HCT116 (cell line): ENCODE data around the gene BMP5.

ENCODE experiments used
- CTCF ChIP-seq, 3 experiments: fragments of 200-600 bp in 1 of 3; sonication (generic) in 1 of 3; IDR thresholded peaks in 2 of 3; conservative IDR thresholded peaks in 1 of 3; 2 replicates each; pipeline ENCODE4 v1.5.1; 2012 to 2017; ENCODE audit warnings: low read depth in 2 of 3, low read length in 2 of 3, antibody characterized with exemption in 1 of 3, borderline replicate concordance in 1 of 3, control low read depth in 1 of 3, mild to moderate bottlenecking in 1 of 3, mixed read lengths in 1 of 3, mixed run types in 1 of 3, moderate library complexity in 1 of 3; ENCODE audit not compliant: insufficient read depth in 1 of 3
- EZH2phosphoT487 ChIP-seq: fragments of 200-600 bp; IDR thresholded peaks from 2 replicates; pipeline ENCODE4 v1.6.1; 2018; ENCODE audit warnings: antibody characterized with exemption, borderline replicate concordance

GRCh38 chr6:55772730-55773129 is 102.7 kb downstream of the BMP5 start:
- TF ChIP-seq CTCF (IDR thresholded peaks at IDR 0.05 in 2 of 3, conservative IDR thresholded peaks at IDR 0.05 in 1 of 3; ENCODE audit: borderline replicate concordance in 1 of 3, insufficient read depth in 1 of 3, low read depth in 2 of 3, low read length in 2 of 3) (no peak), EZH2phosphoT487 (no peak)
